ENCODE measurements around the gene TMEM114.

GRCh38 chr16:8547762-8548161 lies 42.5 kb downstream of the TMEM114 start:
- TF ChIP-seq CTCF (optimal IDR thresholded peaks at IDR 0.05 in 1 of 3, IDR thresholded peaks at IDR 0.05 in 1 of 3, conservative IDR thresholded peaks at IDR 0.05 in 1 of 3; ENCODE audit: extremely low read depth in 1 of 3, insufficient read depth in 2 of 3, low read length in 3 of 3): no peak
- TF ChIP-seq EZH2 (IDR thresholded peaks at IDR 0.05; ENCODE audit: low read length): no peak

All from keratinocyte (primary cell).